Hepatic stellate cell (primary cell): ENCODE results near the gene BTAF1.
A peak's percentile ranks its signal among the peaks of the same experiment; 100 is the strongest.

Experiments
- DNase-seq: peaks from one replicate; pipeline ENCODE4 v3.0.0; 2011; ENCODE audit warnings: low spot score

BTAF1 gene

DNA sequence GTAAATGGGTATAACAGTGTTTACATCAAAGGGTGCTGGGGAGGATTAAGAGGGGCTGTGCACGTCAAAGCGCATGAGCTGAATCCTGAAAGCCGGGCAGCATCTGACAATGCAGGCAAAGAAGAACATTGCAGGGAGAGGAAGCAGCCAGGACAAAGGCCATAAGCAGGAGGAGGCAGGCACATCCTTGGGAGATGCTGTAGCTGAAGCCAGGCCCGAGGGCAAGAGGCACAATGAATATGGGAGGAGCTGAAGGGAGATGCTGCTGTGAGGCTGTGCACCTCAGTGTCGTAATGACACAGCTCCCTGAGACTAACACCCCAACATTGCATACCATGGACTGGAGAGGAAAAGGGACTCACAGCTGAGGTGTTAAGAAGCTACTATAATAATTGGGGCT, 129.2 kb downstream of the BTAF1 start:
- no peak for DNase-seq

DNA sequence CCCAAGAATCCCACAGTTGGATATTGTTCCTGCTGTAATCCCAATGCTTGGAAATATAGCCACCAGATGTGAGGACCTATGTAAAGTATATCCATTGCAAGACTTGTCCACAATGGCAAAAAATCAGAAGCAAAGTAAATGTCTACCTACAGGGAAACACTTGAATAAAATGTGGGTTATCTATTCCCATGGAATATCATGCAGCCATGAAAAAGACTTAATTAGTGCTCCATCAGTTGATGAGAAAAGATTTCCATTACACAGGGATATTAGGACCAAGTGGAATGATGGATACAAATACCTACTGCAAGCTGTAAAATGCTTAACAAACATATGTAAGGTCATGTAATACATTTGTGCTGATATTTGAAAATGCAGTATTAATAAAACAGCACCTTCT, 131.2 kb downstream of the BTAF1 start:
- no peak for DNase-seq

DNA sequence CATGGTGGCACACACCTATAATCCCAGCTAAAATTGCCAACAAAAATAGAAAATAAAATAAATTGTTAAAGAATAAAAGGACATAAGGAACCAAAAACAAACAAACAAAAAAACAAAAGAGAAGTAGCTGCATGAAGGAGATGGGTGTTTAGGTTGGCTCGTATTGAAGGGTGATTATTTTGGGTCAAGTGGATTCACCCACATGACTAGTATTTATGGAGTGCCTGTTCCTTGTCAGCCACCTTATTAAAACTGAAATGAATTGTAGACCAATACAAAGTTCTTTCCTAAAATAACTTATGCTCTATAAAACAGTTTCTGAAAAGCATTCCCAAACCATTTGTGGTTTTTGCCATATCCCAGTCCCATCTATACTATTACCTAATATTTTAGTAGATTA, 138.7 kb downstream of the BTAF1 start:
- DNase-seq = no peak

DNA sequence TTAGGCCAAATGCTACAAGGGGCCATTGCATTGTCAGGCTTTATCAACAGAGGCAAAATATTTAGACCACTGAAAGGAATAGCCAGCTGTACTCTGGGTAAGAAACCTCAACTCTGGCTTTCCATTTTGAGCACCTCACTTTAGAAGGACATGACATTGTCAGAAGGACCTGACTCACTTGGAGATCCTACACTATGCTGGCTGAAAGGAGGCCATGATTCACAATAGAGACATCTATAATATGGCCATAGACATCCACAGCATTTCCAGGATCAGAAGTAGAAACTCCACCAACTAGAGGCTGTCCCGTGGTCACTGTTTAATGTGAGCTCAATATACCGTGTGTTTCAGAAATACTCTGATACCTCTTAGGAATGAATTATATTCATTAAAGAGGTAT, 140.9 kb downstream of the BTAF1 start:
- DNase-seq = no peak

DNA sequence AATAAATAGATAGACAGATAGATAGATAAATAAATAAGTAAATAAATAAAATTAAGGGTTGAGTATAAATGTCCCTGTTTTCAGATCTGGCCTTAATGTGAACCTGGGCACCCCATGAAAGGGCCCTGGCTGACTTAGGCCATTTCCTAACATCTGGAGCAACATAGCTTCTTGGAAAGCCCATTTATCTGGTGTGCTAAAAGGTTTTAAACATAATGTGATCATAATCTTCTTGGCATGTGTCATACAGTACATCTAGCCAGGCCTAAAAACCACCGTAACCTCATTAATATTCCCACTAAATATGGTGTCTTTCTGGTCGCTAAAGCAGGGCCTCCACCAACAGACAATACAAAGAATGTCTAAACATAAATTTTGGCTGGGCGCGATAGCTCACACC, 142.8 kb downstream of the BTAF1 start:
- no peak for DNase-seq

DNA sequence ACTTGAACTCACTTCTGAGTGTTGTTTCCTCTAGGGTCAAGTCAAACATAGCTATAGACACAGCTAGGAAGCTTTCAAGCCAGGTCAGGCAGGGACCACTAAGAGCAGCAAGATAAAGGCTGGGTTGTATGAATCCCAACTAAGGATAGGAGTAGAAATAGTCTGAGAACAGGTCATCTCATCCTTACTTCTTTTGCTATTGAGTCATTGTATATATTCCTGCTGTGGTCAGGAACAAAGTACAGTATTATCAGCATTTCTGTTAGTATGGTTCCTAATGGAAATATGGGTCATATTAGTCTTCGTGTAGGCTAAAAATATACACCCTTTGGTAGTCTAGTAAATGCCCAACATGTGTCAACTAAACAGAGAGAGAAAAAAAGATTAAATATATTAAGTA, 145.3 kb downstream of the BTAF1 start:
- peak; percentile 24 for DNase-seq

DNA sequence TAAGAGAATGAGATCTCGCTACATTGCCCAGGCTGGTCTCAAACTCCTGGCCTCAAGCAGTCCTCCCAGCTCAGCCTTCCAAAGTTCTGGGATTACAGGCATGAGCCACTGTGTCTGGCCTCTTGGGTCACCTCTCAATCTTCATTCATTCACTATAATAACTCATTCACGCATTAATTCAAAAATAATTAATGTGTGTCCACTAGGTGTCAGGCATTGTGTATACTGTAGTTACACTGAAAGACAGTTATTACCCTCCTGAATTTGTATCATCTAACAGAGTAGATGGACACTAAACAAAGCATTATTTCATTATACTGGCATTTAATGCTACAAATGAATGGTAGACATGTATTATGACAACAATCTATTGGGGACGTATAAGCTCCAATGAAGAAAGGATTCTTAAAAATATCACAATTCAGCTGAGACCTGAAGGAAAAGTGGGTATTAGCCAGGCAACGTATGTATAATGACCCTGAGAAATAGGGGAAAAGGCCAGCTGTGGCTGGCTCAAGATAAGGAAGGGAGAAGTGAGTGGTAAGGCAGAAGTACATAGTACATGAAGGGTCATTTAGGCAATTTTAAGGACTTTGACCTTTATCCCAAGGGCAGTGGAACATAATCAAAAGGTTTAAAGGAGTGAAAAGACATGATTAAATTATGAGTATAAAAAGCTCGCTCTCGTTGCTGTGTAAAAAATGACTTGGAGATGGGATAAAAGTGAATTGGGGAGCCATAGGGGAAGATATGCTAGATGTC, 150.7 kb downstream of the BTAF1 start:
- DNase-seq = no peak

DNA sequence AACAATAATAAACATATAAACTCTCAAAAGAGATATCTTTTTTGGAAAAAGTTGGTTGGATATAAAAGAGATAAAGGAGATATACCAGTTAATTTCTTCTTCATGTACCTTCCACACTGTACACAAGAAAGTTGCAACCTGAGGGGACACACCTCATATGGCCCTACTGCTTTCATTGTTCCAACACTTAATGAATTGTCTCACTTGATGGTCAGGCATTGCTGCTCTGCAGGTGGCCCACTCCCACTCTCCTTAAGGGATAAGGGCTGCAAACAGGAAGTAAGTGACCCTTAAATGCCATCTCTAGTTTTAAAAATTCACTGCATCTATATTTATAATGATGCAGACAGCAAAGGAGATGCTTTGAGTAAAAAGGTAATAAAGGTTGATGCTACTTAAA, 152.3 kb downstream of the BTAF1 start:
- no peak for DNase-seq

DNA sequence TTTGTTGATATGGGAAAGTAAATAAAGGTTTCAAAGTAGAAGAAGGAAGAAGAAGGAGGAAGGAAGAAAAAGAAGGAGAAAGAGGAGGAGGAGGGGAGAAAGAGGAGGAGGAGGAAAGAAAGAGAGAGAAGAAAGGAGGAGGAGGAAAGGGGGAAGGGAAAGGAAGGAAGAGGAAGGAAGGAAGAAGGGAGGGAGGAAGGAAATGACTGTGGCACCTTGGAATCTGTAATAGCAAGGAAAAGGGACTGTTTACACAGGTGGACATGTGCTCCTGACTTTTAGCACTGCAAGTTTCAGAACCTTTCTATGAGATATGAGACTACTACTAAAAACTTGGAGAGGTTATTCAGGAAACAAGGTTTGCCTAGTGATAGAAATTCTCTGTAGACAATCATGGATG, 153.2 kb downstream of the BTAF1 start:
- no peak for DNase-seq

DNA sequence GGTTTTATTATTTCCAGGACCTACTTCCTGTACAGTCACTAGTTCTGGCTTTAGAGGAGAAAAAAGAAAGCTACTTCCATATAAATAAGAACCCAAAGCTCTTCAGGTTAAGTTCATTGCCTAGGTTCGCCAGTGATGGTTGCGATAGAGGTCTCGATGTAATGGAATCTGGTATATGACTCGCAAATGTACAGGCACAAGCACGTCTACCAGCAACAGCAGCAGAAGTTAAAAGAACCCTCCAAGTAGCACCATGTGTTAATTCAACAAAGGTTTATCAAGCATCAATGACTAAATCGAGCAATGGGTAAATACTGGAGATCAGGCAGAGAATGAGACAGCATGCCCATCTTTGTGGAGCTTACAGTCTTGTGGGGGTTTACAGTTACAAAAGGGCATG, 155.4 kb downstream of the BTAF1 start:
- no peak for DNase-seq
